ENCODE data around the gene FKBP5. TPM values are rescaled to one million over a fixed set of nuclear protein-coding genes. Genes with fewer than 3 reads are reported as not detected.

The FKBP5 gene
- total RNA-seq, 3 donors from 2014 or later, result 167 to 970 (median 266) TPM

DNA sequence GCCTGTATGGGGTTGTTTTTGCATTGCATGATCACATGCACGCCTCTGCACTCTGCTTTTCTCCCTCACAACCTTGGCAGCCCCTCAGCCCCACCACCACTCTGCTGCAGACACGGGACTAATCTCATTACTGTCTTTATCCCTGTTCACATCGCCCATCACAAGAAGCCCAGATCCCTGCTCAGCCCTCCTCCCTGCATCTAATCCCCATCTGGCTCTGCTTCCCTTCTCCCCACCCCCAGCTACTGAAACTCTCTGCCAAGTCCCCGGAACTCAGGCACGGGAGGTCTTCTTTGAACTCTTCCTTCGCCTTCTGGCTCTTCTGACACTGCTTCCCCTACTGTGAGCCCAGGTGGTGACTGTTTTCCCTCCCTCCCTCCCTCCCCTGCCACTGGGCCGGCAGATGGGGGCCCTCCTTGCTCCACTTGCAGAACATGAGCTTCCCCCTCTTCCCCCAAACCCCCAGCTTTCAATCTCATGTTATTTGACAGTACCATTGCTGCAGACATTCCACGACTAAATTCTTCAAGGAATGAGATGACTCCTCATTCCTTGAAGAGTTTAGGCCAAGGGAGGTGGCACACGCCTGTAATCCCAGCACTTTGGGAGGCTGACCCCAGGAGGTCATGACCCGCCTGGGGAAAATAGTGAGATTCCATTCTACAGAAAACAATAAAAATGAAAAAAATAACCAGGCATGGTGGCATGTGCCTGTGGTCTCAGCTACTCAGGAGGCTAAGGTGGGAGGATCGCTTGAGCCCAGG is 154.1 kb downstream of the FKBP5 start:
- Histone ChIP-seq H3K4me3 (no peak overlapping the region), H3K27me3 (no peaks in the 10 kb centered on the region), H3K36me3 (no peaks in the 10 kb centered on the region), H3K4me1 (no peaks in the 10 kb centered on the region), H3K27ac (no peak overlapping the region), H3K9me3 (no peaks in the 10 kb centered on the region)
- intact Hi-C loops (cut with DNase I; ENCODE audit: low total_unique reads), result no loop called here
- no peak for TF ChIP-seq POLR2AphosphoS5 (IDR thresholded peaks at IDR 0.05)
- no peak for TF ChIP-seq POLR2A (IDR thresholded peaks at IDR 0.05)
- TF ChIP-seq, protein P1, sequence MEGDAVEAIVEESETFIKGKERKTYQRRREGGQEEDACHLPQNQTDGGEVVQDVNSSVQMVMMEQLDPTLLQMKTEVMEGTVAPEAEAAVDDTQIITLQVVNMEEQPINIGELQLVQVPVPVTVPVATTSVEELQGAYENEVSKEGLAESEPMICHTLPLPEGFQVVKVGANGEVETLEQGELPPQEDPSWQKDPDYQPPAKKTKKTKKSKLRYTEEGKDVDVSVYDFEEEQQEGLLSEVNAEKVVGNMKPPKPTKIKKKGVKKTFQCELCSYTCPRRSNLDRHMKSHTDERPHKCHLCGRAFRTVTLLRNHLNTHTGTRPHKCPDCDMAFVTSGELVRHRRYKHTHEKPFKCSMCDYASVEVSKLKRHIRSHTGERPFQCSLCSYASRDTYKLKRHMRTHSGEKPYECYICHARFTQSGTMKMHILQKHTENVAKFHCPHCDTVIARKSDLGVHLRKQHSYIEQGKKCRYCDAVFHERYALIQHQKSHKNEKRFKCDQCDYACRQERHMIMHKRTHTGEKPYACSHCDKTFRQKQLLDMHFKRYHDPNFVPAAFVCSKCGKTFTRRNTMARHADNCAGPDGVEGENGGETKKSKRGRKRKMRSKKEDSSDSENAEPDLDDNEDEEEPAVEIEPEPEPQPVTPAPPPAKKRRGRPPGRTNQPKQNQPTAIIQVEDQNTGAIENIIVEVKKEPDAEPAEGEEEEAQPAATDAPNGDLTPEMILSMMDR (IDR thresholded peaks at IDR 0.05), result no peak
- DNase-seq (ENCODE audit: low spot score in 2 of 2), result no peak

DNA sequence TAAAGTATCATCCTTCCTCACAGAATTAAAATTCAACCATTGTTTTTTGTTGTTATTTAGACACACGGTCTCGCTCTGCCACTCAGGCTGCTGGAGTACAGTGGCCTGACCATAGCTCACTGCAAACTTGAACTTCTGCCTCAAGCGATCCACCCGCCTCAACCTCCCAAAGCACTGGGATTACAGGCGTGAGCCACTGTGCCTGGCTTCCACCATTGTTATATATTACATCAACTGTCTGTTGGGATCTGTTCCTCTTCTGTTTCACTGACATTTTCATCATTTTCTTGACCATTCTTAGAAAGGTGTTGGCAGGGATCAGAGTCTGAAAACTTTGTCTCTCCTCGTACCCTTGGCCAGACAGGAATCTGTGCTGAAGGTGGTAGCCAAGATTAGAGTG is 154.7 kb downstream of the FKBP5 start:
- no peak for DNase-seq (ENCODE audit: low spot score in 2 of 2)
- intact Hi-C loops (cut with DNase I; ENCODE audit: low total_unique reads), result no loop called here
- no peak overlapping the region for H3K4me3 ChIP-seq
- no peak overlapping the region for H3K27ac ChIP-seq
- no peaks in the 10 kb centered on the region for H3K36me3 ChIP-seq
- no peaks in the 10 kb centered on the region for H3K4me1 ChIP-seq
- H3K9me3 ChIP-seq, result no peaks in the 10 kb centered on the region
- TF ChIP-seq, protein P1 (IDR thresholded peaks at IDR 0.05), result no peak
- no peak for TF ChIP-seq POLR2AphosphoS5 (IDR thresholded peaks at IDR 0.05)
- no peak for TF ChIP-seq POLR2A (IDR thresholded peaks at IDR 0.05)
- no peaks in the 10 kb centered on the region for H3K27me3 ChIP-seq

DNA sequence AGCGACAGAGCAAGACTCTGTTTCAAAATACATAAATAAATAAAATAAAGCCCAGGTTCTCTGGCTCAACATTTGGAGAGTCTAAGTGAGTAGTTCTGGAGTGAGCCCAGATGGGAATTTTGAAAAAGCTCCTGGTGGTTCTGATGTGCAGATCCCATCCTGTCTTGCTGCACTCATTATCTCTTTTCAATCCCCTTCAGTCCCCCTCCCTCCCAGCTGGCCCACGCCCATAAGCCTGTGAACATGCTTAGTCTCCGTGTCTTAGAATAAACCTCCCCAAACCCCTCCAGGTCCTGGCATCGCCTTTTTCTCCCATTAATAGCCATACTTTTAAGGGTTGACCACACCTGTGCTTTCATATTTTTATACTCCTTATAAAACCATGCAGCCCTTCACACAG is 156.6 kb downstream of the FKBP5 start:
- Histone ChIP-seq H3K9me3 (no peaks in the 10 kb centered on the region), H3K4me1 (no peaks in the 10 kb centered on the region), H3K4me3 (no peak overlapping the region), H3K27ac (no peak overlapping the region), H3K27me3 (no peaks in the 10 kb centered on the region), H3K36me3 (no peaks in the 10 kb centered on the region)
- no peak for DNase-seq (ENCODE audit: low spot score in 2 of 2)
- no peak for TF ChIP-seq POLR2A (IDR thresholded peaks at IDR 0.05)
- TF ChIP-seq, protein P1 (IDR thresholded peaks at IDR 0.05), result no peak
- no peak for TF ChIP-seq POLR2AphosphoS5 (IDR thresholded peaks at IDR 0.05)
- intact Hi-C loops (cut with DNase I; ENCODE audit: low total_unique reads), result no loop called here

DNA sequence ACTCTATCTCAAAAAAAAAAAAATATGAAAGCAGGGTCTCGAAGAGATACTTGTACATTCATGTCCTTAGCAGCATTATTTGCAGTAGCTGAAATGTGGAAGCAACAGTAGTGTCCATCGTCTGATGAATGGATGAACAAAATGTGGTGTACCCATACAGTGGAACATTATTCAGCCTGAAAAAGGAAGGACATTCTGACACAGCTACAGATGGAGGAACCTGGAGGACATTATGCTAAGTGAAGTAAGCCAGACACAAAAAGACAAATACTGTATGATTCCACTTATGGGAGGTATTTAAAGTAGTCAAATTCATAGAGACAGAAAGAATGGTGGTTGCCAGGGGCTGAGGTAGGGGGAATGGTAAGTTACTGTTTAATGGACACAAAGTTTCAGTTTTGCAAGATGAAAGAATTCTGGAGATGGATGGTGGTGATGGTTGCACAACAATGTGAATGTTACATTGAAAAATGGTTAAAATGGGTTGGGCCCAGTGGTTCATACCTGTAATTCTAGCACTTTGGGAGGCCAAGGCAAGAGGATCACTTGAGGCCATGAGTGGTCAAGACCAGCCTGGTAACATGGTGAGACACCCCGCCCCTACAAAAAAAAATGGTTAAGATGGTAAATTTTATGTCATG is 164.2 kb downstream of the FKBP5 start:
- no peak for DNase-seq (ENCODE audit: low spot score in 2 of 2)
- intact Hi-C loops (cut with DNase I; ENCODE audit: low total_unique reads), result loop anchor here (5.0 kb wide), 1 partner anchor 213 kb away; the partner anchor contains the start of gene ARMC12
- Histone ChIP-seq H3K4me1 (no peaks in the 10 kb centered on the region), H3K4me3 (no peak overlapping the region), H3K9me3 (no peaks in the 10 kb centered on the region), H3K27me3 (no peaks in the 10 kb centered on the region), H3K27ac (no peak overlapping the region), H3K36me3 (no peaks in the 10 kb centered on the region)
- TF ChIP-seq, protein P1 (IDR thresholded peaks at IDR 0.05), result no peak
- no peak for TF ChIP-seq POLR2A (IDR thresholded peaks at IDR 0.05)
- TF ChIP-seq POLR2AphosphoS5 (IDR thresholded peaks at IDR 0.05), result no peak

Other genes starting within 250 kb of the FKBP5 start
- 10 to 100 TPM in 2 of 3 donors, 1 to 10 TPM in 1; 9.7 to 12.6 (median 10.8) TPM for gene FANCE, start 236.6 kb downstream of the FKBP5 start, total RNA-seq
- 1,000 to 10,000 TPM; 1,177 to 2,549 (median 2,082) TPM for gene RPL10A, start 220.5 kb downstream of the FKBP5 start, total RNA-seq
- 10 to 100 TPM in 2 of 3 donors, 1 to 10 TPM in 1; 5.6 to 28.2 (median 26.2) TPM for gene TEAD3, start 191.8 kb downstream of the FKBP5 start, total RNA-seq
- gene TULP1, start 176.0 kb downstream of the FKBP5 start, total RNA-seq, result not detected
- 1 to 10 TPM in 1 of 3 donors, under 1 TPM in 2; 0.29 to 1.4 (median 0.33) TPM for gene ARMC12, start 48.1 kb upstream of the FKBP5 start, total RNA-seq
- 1 to 10 TPM in 1 of 3 donors, not detected in 2; 2.3 TPM for gene CLPSL2, start 87.7 kb upstream of the FKBP5 start, total RNA-seq
- 1 to 10 TPM in 1 of 3 donors, not detected in 2; 1.3 TPM for gene CLPSL1, start 92.1 kb upstream of the FKBP5 start, total RNA-seq
- not detected for gene CLPS, start 108.4 kb upstream of the FKBP5 start, total RNA-seq
- not detected for gene LHFPL5, start 116.4 kb upstream of the FKBP5 start, total RNA-seq
- gene SRPK1, start 232.2 kb upstream of the FKBP5 start, total RNA-seq, result 10 to 100 TPM; 29.1 to 77.7 (median 61.3) TPM